Measurements from ENCODE around the gene FRAT2. TPM values are rescaled to one million over a fixed set of nuclear protein-coding genes. Genes with fewer than 3 reads are reported as not detected.

Gene FRAT2
- total RNA-seq, 2 donors from 2014 or later: 5.9 to 8.7 TPM

- H3K36me3 ChIP-seq: peaks cover 60% of the 10 kb centered on the region
- peaks cover 0 to 11% of the 10 kb centered on the region in 2 donors for H3K4me1 ChIP-seq
- no peak overlapping the region for H3K4me3 ChIP-seq
- no peak overlapping the region for H3K27ac ChIP-seq
- no peak for DNase-seq (ENCODE audit: low spot score)
- no peaks in the 10 kb centered on the region for H3K27me3 ChIP-seq
- no peaks in the 10 kb centered on the region for H3K9me3 ChIP-seq
- no peak for TF ChIP-seq CTCF (IDR thresholded peaks at IDR 0.05)
Observed at GRCh38 chr10:97367126-97367649, 32.7 kb upstream of the FRAT2 start.

GRCh38 chr10:97366572-97366971, 32.0 kb upstream of the FRAT2 start:
- TF ChIP-seq CTCF (IDR thresholded peaks at IDR 0.05): no peak
- Histone ChIP-seq H3K36me3 (peaks cover 54% of the 10 kb centered on the region), H3K4me3 (no peak overlapping the region), H3K9me3 (no peaks in the 10 kb centered on the region), H3K4me1 (peaks cover 0 to 11% of the 10 kb centered on the region in 2 donors), H3K27ac (peak overlapping the region in 1 of 2 donors; percentile 23), H3K27me3 (no peaks in the 10 kb centered on the region)
- DNase-seq (ENCODE audit: low spot score): no peak

- no peak for TF ChIP-seq CTCF (IDR thresholded peaks at IDR 0.05)
- H3K36me3 ChIP-seq: peaks cover 48% of the 10 kb centered on the region
- H3K27ac ChIP-seq: peak overlapping the region; percentile 23 to 26
- no peaks in the 10 kb centered on the region for H3K27me3 ChIP-seq
- no peaks in the 10 kb centered on the region for H3K9me3 ChIP-seq
- H3K4me1 ChIP-seq: peaks cover 0 to 11% of the 10 kb centered on the region in 2 donors
- no peak overlapping the region for H3K4me3 ChIP-seq
- DNase-seq (ENCODE audit: low spot score): no peak
Observed at GRCh38 chr10:97365761-97366351, 31.3 kb upstream of the FRAT2 start.

GRCh38 chr10:97363071-97363470, 28.5 kb upstream of the FRAT2 start:
- no peak for DNase-seq (ENCODE audit: low spot score)
- Histone ChIP-seq H3K9me3 (no peaks in the 10 kb centered on the region), H3K36me3 (peaks cover 45% of the 10 kb centered on the region), H3K27ac (no peak overlapping the region), H3K4me1 (peaks cover 0 to 11% of the 10 kb centered on the region in 2 donors), H3K4me3 (no peak overlapping the region), H3K27me3 (no peaks in the 10 kb centered on the region)
- no peak for TF ChIP-seq CTCF (IDR thresholded peaks at IDR 0.05)

- H3K4me1 ChIP-seq: peaks cover 0 to 11% of the 10 kb centered on the region in 2 donors
- peaks cover 45% of the 10 kb centered on the region for H3K36me3 ChIP-seq
- H3K4me3 ChIP-seq: no peak overlapping the region
- no peak overlapping the region for H3K27ac ChIP-seq
- no peaks in the 10 kb centered on the region for H3K9me3 ChIP-seq
- TF ChIP-seq CTCF (IDR thresholded peaks at IDR 0.05): no peak
- no peak for DNase-seq (ENCODE audit: low spot score)
- H3K27me3 ChIP-seq: no peaks in the 10 kb centered on the region
Observed at GRCh38 chr10:97362310-97363033, 27.9 kb upstream of the FRAT2 start.

All from right atrium auricular region (tissue), 2 donors.